GM23248 (cell line): ENCODE results near the gene SH2D3A. TPM values are rescaled to one million over a fixed set of nuclear protein-coding genes. Genes with fewer than 3 reads are reported as not detected.

Source experiments
- DNase-seq: peaks from one replicate; pipeline ENCODE4 v3.0.0-alpha.2; 2015
- H2AFZ ChIP-seq: fragments of 200-600 bp; sonication (generic); 2 replicates; pipeline ENCODE4 v1.6.1; 2016; ENCODE audit warnings: antibody characterized with exemption
- H3F3A ChIP-seq: fragments of 200-600 bp; sonication (generic); 2 replicates; pipeline ENCODE4 v1.6.1; 2016; ENCODE audit warnings: mild to moderate bottlenecking, antibody characterized with exemption, mixed run types; ENCODE audit not compliant: insufficient read depth
- H3K27ac ChIP-seq: fragments of 200-600 bp; sonication (generic); 2 replicates; pipeline ENCODE4 v1.5.1; 2016; ENCODE audit warnings: mild to moderate bottlenecking
- H3K27me3 ChIP-seq: fragments of 200-600 bp; sonication (generic); replicated peaks from 2 replicates; pipeline ENCODE4 v1.6.1; 2016; ENCODE audit warnings: mild to moderate bottlenecking; ENCODE audit not compliant: insufficient read depth
- H3K36me3 ChIP-seq: fragments of 200-600 bp; sonication (generic); 2 replicates; pipeline ENCODE4 v1.6.1; 2016; ENCODE audit warnings: low read depth, mild to moderate bottlenecking
- H3K4me1 ChIP-seq: fragments of 200-600 bp; sonication (generic); 2 replicates; pipeline ENCODE4 v1.6.1; 2016; ENCODE audit warnings: mild to moderate bottlenecking; ENCODE audit not compliant: insufficient read depth
- H3K4me2 ChIP-seq: fragments of 200-600 bp; sonication (generic); one replicate; pipeline ENCODE4 v1.6.1; 2016; ENCODE audit warnings: mild to moderate bottlenecking; ENCODE audit not compliant: unreplicated experiment
- H3K4me3 ChIP-seq: fragments of 200-600 bp; sonication (generic); 2 replicates; pipeline ENCODE4 v1.5.1; 2016; ENCODE audit warnings: mild to moderate bottlenecking
- H3K79me2 ChIP-seq: fragments of 200-600 bp; sonication (generic); 2 replicates; pipeline ENCODE4 v1.6.1; 2016; ENCODE audit warnings: mild to moderate bottlenecking; ENCODE audit not compliant: insufficient read depth
- H3K9ac ChIP-seq: fragments of 200-600 bp; sonication (generic); 2 replicates; pipeline ENCODE4 v1.6.1; 2016; ENCODE audit warnings: mild to moderate bottlenecking
- H3K9me2 ChIP-seq: fragments of 200-600 bp; sonication (generic); 2 replicates; pipeline ENCODE4 v1.6.1; 2016; ENCODE audit warnings: mixed run types, mild to moderate bottlenecking, moderate library complexity; ENCODE audit not compliant: insufficient read depth
- H3K9me3 ChIP-seq: fragments of 200-600 bp; sonication (generic); one replicate; pipeline ENCODE4 v1.6.1; 2017; ENCODE audit warnings: low read depth
- H4K20me1 ChIP-seq: fragments of 200-600 bp; sonication (generic); 2 replicates; pipeline ENCODE4 v1.6.0; 2016; ENCODE audit not compliant: insufficient read depth
- EZH2 ChIP-seq: fragments of 200-600 bp; sonication (generic); IDR thresholded peaks from 2 replicates; pipeline ENCODE4 v1.6.1; 2018; ENCODE audit warnings: antibody characterized with exemption, mild to moderate bottlenecking; ENCODE audit not compliant: insufficient read depth, poor library complexity, severe bottlenecking
- EZH2phosphoT487 ChIP-seq: fragments of 200-600 bp; sonication (generic); IDR thresholded peaks from 2 replicates; pipeline ENCODE4 v1.6.1; 2018; ENCODE audit warnings: antibody characterized with exemption, moderate library complexity, mild to moderate bottlenecking, low read depth; ENCODE audit not compliant: insufficient read depth
- WGBS, 2 experiments: methylation state at CpG; one replicate each; pipeline ENCODE4 v1.1.6; 2015 to 2017; ENCODE audit warnings: low lambda C conversion rate in 2 of 2, low coverage in 1 of 2; ENCODE audit errors: missing lambda C conversion rate in 2 of 2; 5-methylcytosine and 5-hydroxymethylcytosine counted together
- in situ Hi-C: fragments of 300-500 bp; cut with MboI; formaldehyde crosslinking; loops from 2 replicates; pipeline ENCODE4 v1.15.0; 2020
- polyA plus RNA-seq: library from polyadenylated mRNA; unstranded; fragments of >200 nt; fragmentation: Nextera tagmentation; extraction: Ambion mirVana; gene quantifications from 2 replicates; pipeline ENCODE4 v1.2.1, GENCODE V29; 2016
- total RNA-seq: library from RNA; depleted of rRNA; stranded (reverse); fragments of >200 nt; shearing (Covaris generic); gene quantifications from 2 replicates; pipeline ENCODE4 v1.2.3, GENCODE V29; 2014

Gene SH2D3A
- total and polyA plus RNA-seq, 2 experiments from 2014 or later: not detected

GRCh38 chr19:6719992-6720368 lies 47.3 kb downstream of the SH2D3A start:
- Histone ChIP-seq H3K4me3 (no peak overlapping the region), H3K79me2 (no peaks in the 10 kb centered on the region), H3F3A (peaks cover 4% of the 10 kb centered on the region; the same call in 1 of the 2 replicates), H4K20me1 (no peaks in the 10 kb centered on the region), H3K27ac (no peak overlapping the region), H3K4me1 (peaks cover 19% of the 10 kb centered on the region), H3K9ac (no peak overlapping the region), H3K36me3 (no peaks in the 10 kb centered on the region), H3K9me3 (no peaks in the 10 kb centered on the region), H2AFZ (no peak overlapping the region), H3K9me2 (no peaks in the 10 kb centered on the region), H3K27me3 (no peaks in the 10 kb centered on the region), H3K4me2 (no peak overlapping the region)
- WGBS, 2 experiments: 68 to 73% methylated on average over 3 of the region's 3 CpGs
- in situ Hi-C loops: no loop called here
- TF ChIP-seq EZH2 (no peak), EZH2phosphoT487 (no peak)
- no peak for DNase-seq

DNA sequence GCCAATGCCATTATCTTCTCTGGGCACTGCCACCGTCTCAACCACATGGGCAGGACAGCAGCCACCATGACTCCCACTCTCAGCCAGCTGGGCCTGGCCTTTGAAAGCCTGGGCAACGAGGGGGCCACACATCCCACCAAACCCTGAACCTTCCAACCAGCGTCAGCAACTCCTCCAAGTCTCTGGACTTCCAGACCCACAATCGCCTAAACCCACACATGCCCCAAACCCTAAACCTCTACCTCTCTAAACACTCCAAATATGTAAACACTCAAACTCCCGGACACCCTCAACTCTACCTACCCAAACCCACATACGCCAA lies 47.7 kb downstream of the SH2D3A start:
- H3K27ac ChIP-seq: no peak overlapping the region
- no peaks in the 10 kb centered on the region for H3K79me2 ChIP-seq
- WGBS, 2 experiments: 78 to 83% methylated on average over 5 to 6 of the region's 6 CpGs
- H4K20me1 ChIP-seq: no peaks in the 10 kb centered on the region
- no peak for TF ChIP-seq EZH2phosphoT487
- TF ChIP-seq EZH2: no peak
- no peaks in the 10 kb centered on the region for H3K27me3 ChIP-seq
- H2AFZ ChIP-seq: no peak overlapping the region
- no peak overlapping the region for H3K4me3 ChIP-seq
- no peak for DNase-seq
- H3K36me3 ChIP-seq: no peaks in the 10 kb centered on the region
- no peaks in the 10 kb centered on the region for H3K9me2 ChIP-seq
- peaks cover 4% of the 10 kb centered on the region; the same call in 1 of the 2 replicates for H3F3A ChIP-seq
- peaks cover 19% of the 10 kb centered on the region for H3K4me1 ChIP-seq
- in situ Hi-C loops: no loop called here
- no peak overlapping the region for H3K9ac ChIP-seq
- no peaks in the 10 kb centered on the region for H3K9me3 ChIP-seq
- H3K4me2 ChIP-seq: no peak overlapping the region

- Histone ChIP-seq H3K36me3 (no peaks in the 10 kb centered on the region), H3F3A (peaks cover 4% of the 10 kb centered on the region; the same call in 1 of the 2 replicates), H3K9me3 (no peaks in the 10 kb centered on the region), H3K9me2 (no peaks in the 10 kb centered on the region), H3K27me3 (no peaks in the 10 kb centered on the region), H3K4me1 (peaks cover 19% of the 10 kb centered on the region), H3K79me2 (no peaks in the 10 kb centered on the region), H3K27ac (no peak overlapping the region), H3K9ac (no peak overlapping the region), H2AFZ (no peak overlapping the region), H3K4me3 (no peak overlapping the region), H4K20me1 (no peaks in the 10 kb centered on the region), H3K4me2 (no peak overlapping the region)
- peak; percentile 58 for DNase-seq
- in situ Hi-C loops: no loop called here
- WGBS, 2 experiments: 77 to 78% methylated on average over 16 to 21 of the region's 21 CpGs
- TF ChIP-seq EZH2phosphoT487 (no peak), EZH2 (no peak)
Measured at GRCh38 chr19:6718741-6719539, 48.3 kb downstream of the SH2D3A start.

DNA sequence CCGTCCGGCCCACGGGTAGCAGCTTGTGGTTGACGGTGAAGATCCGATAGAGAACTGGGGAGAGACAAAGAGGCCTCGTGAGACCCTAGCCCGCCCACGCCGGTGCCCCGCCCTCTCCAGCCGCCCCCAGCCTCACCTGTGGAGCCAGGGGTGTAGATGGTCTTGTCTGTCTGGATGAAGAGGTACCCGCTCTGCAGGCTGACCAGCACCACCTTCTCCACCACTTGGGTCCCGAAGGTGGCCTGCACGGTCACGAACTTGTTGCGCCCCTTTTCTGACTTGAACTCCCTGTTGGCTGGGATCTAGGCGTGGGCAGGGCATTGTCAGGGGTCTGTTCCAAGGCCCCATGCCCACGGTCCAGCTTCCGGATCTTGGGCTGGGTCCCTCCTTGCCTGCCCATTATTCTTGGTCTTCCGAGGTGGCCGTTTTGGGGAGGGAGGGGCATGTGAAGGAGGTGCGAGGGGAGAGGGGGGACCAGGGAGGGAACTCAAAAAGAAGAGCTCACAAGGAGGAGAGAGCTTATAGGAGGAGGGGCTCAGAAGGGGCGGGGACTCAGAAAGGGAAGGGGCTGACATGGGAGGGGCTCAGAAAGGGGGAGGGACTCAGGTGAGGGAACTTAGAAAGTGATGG lies 49.0 kb downstream of the SH2D3A start:
- DNase-seq: no peak
- Histone ChIP-seq H3K79me2 (no peaks in the 10 kb centered on the region), H3K4me3 (no peak overlapping the region), H2AFZ (no peak overlapping the region), H3K9ac (no peak overlapping the region), H3K36me3 (no peaks in the 10 kb centered on the region), H3K4me1 (peaks cover 17% of the 10 kb centered on the region), H3F3A (peaks cover 4% of the 10 kb centered on the region; the same call in 1 of the 2 replicates), H4K20me1 (no peaks in the 10 kb centered on the region), H3K9me3 (no peaks in the 10 kb centered on the region), H3K4me2 (no peak overlapping the region), H3K27me3 (no peaks in the 10 kb centered on the region), H3K27ac (no peak overlapping the region), H3K9me2 (no peaks in the 10 kb centered on the region)
- WGBS, 2 experiments: 84 to 85% methylated on average over 20 to 23 of the region's 23 CpGs
- in situ Hi-C loops: no loop called here
- TF ChIP-seq EZH2phosphoT487: no peak
- no peak for TF ChIP-seq EZH2
